ENCODE measurements around the gene PTPRB.

DNA sequence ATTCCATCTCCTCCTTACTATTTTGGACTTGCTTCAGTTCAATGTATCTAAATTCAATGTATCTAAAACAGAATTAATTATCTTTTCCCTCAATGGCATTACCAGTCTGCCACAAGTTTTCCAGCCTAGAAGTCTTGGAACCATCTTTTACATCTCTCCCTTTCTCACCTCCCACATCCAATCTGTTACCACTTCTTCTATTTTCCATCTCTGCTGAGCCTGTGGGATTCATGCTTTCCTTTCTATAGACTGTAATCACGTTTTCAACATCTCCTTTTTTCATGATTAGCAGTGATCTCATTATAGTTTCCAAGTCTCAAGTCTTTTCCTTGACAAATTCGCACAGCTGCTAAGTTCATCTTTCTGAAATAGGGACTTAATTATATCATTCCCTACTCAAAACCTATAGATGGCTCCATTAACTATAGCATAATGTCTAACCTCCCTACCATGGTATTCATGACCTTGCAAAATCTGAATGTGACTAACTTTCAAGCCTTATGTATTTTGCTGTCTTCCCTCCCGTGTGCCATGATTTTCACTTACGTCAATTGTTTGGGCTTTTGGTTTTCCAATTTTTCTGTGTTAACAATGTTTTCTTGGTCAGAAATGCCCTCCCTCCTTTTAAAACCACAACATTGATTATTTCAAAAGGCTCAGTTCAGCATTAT, 20.5 kb upstream of the PTPRB start:
- TF ChIP-seq FOXK2 (IDR thresholded peaks at IDR 0.05) (no peak), SUZ12 (IDR thresholded peaks at IDR 0.05) (no peak), HDGF (IDR thresholded peaks at IDR 0.05; ENCODE audit: borderline replicate concordance) (no peak)

Measured in HEK293T (cell line).